ENCODE results near the gene PHF21A.

GRCh38 chr11:46036009-46036408 lies 85.2 kb downstream of the PHF21A start:
- no peak for TF ChIP-seq BACH2 (CRISPR knock-in tag; IDR thresholded peaks at IDR 0.05; ENCODE audit: borderline replicate concordance)
- no peak for TF ChIP-seq TOX (CRISPR knock-in tag; IDR thresholded peaks at IDR 0.05; ENCODE audit: borderline replicate concordance)
- no peak for TF ChIP-seq RARB (CRISPR knock-in tag; IDR thresholded peaks at IDR 0.05)
- no peak for TF ChIP-seq ISL1 (CRISPR knock-in tag; IDR thresholded peaks at IDR 0.05)
- TF ChIP-seq, protein P1, sequence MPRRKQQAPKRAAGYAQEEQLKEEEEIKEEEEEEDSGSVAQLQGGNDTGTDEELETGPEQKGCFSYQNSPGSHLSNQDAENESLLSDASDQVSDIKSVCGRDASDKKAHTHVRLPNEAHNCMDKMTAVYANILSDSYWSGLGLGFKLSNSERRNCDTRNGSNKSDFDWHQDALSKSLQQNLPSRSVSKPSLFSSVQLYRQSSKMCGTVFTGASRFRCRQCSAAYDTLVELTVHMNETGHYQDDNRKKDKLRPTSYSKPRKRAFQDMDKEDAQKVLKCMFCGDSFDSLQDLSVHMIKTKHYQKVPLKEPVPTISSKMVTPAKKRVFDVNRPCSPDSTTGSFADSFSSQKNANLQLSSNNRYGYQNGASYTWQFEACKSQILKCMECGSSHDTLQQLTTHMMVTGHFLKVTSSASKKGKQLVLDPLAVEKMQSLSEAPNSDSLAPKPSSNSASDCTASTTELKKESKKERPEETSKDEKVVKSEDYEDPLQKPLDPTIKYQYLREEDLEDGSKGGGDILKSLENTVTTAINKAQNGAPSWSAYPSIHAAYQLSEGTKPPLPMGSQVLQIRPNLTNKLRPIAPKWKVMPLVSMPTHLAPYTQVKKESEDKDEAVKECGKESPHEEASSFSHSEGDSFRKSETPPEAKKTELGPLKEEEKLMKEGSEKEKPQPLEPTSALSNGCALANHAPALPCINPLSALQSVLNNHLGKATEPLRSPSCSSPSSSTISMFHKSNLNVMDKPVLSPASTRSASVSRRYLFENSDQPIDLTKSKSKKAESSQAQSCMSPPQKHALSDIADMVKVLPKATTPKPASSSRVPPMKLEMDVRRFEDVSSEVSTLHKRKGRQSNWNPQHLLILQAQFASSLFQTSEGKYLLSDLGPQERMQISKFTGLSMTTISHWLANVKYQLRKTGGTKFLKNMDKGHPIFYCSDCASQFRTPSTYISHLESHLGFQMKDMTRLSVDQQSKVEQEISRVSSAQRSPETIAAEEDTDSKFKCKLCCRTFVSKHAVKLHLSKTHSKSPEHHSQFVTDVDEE (CRISPR knock-in tag; IDR thresholded peaks at IDR 0.05): no peak
- TF ChIP-seq OSR1 (CRISPR knock-in tag; IDR thresholded peaks at IDR 0.05): no peak
- TF ChIP-seq ZNF8 (CRISPR knock-in tag; IDR thresholded peaks at IDR 0.05): no peak
- no peak for TF ChIP-seq SNAI2 (CRISPR knock-in tag; IDR thresholded peaks at IDR 0.05)
- no peak for TF ChIP-seq PATZ1 (CRISPR knock-in tag; IDR thresholded peaks at IDR 0.05; ENCODE audit: borderline replicate concordance)

All from SK-N-SH treated with all-trans-retinoic acid at 6 μM for 48 hours (cell line).